ENCODE measurements around the gene OLIG1. TPM values are rescaled to one million over a fixed set of nuclear protein-coding genes. Genes with fewer than 3 reads are reported as not detected.

Gene OLIG1
- total and polyA plus RNA-seq, 2 donors (not counting 1 experiment from before 2014, with no cell fraction given): 0.33 TPM; not detected in 1

GRCh38 chr21:33096426-33096825, 26.5 kb downstream of the OLIG1 start:
- POLR2A ChIA-PET: no interaction called here
- H4K20me1 ChIP-seq (ENCODE audit: control insufficient read depth, insufficient read depth, low read length, poor library complexity, severe bottlenecking): no peaks in the 10 kb centered on the region
- intact Hi-C loops (cut with micrococcal nuclease): no loop called here
- Mint-ChIP-seq H3K9me3 (ENCODE audit: insufficient read depth) (no peaks in the 10 kb centered on the region), H3K27ac (no peak overlapping the region), H3K4me3 (no peak overlapping the region), H3K4me1 (peaks cover 1% of the 10 kb centered on the region), H3K27me3 (peaks cover 16% of the 10 kb centered on the region)
- ATAC-seq (ENCODE audit: low read depth): no peak
- peaks cover 0 to 5% of the 10 kb centered on the region in 2 donors for H3K4me1 ChIP-seq (ENCODE audit: control insufficient read depth in 2 of 2, insufficient read depth in 2 of 2, low read length in 2 of 2)
- WGBS (ENCODE audit: insufficient coverage): 0% methylated on average over 1 of the region's 5 CpGs
- H3K4me3 ChIP-seq (ENCODE audit: control extremely low read depth in 1 of 5, extremely low read depth in 1 of 5, insufficient read depth in 1 of 5, low read depth in 2 of 5, low read length in 4 of 5): no peak overlapping the region
- no peak overlapping the region for H3K9ac ChIP-seq (ENCODE audit: low read length)
- H3K27me3 ChIP-seq (replicated peaks in 1 of 4; ENCODE audit: control extremely low read depth in 1 of 4, control insufficient read depth in 3 of 4, insufficient read depth in 4 of 4, low read length in 3 of 4): peaks cover 0 to 15% (median 0%) of the 10 kb centered on the region in 4 experiments
- no peaks in the 10 kb centered on the region for H3K9me3 ChIP-seq (ENCODE audit: control extremely low read depth in 1 of 3, control insufficient read depth in 2 of 3, insufficient read depth in 1 of 3, low read length in 2 of 3)
- no peaks in the 10 kb centered on the region for H3K36me3 ChIP-seq (replicated peaks in 1 of 2; ENCODE audit: control extremely low read depth in 1 of 2, control insufficient read depth in 1 of 2, extremely low read depth in 1 of 2, insufficient read depth in 2 of 2, low read length in 1 of 2)
- CTCF ChIA-PET: no interaction called here
- no peak for DNase-seq
- H3K27ac ChIP-seq (ENCODE audit: low read length in 2 of 2): no peak overlapping the region
- TF ChIP-seq, protein P1, sequence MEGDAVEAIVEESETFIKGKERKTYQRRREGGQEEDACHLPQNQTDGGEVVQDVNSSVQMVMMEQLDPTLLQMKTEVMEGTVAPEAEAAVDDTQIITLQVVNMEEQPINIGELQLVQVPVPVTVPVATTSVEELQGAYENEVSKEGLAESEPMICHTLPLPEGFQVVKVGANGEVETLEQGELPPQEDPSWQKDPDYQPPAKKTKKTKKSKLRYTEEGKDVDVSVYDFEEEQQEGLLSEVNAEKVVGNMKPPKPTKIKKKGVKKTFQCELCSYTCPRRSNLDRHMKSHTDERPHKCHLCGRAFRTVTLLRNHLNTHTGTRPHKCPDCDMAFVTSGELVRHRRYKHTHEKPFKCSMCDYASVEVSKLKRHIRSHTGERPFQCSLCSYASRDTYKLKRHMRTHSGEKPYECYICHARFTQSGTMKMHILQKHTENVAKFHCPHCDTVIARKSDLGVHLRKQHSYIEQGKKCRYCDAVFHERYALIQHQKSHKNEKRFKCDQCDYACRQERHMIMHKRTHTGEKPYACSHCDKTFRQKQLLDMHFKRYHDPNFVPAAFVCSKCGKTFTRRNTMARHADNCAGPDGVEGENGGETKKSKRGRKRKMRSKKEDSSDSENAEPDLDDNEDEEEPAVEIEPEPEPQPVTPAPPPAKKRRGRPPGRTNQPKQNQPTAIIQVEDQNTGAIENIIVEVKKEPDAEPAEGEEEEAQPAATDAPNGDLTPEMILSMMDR (IDR thresholded peaks at IDR 0.05): no peak
- no peak for TF ChIP-seq EZH2 (IDR thresholded peaks at IDR 0.05; ENCODE audit: borderline replicate concordance, insufficient read depth, low read depth, low read length, poor library complexity, severe bottlenecking)
- no peaks in the 10 kb centered on the region for H3K79me2 ChIP-seq (ENCODE audit: control insufficient read depth, insufficient read depth, low read length)
- no peak overlapping the region for H3K4me2 ChIP-seq (replicated peaks; ENCODE audit: low read depth, low read length, poor library complexity, severe bottlenecking)
- peak overlapping the region; percentile 23 for H2AFZ ChIP-seq (ENCODE audit: insufficient read depth, low read depth, low read length, poor library complexity, severe bottlenecking)

DNA sequence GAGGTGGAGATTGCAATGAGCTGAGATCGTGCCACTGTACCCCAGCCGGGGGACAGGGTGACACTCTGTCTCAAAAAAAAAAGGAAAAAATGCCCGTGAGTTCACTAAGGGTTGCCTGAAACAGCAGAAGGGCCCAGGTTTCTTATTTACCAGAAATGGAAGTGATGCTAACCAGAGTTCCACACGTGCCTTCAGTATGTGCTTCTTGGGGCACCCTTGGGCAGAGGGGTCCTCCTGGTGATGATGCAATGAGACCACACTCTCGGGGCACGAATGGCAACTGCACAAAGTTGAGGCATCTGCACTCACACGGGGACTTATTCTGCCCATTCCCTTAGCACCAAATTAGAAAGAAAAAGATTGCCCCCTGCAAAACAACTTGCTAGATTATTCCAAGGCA, 29.2 kb downstream of the OLIG1 start:
- CTCF ChIA-PET: no interaction called here
- no peaks in the 10 kb centered on the region for H3K9me3 Mint-ChIP-seq (ENCODE audit: insufficient read depth)
- 98% methylated on average over 6 of the region's 7 CpGs for WGBS (ENCODE audit: insufficient coverage)
- H3K27ac Mint-ChIP-seq: no peak overlapping the region
- peaks cover 34% of the 10 kb centered on the region for H3K27me3 Mint-ChIP-seq
- Histone ChIP-seq H3K4me1 (ENCODE audit: control insufficient read depth in 2 of 2, insufficient read depth in 2 of 2, low read length in 2 of 2) (peaks cover 0 to 5% of the 10 kb centered on the region in 2 donors), H3K27ac (ENCODE audit: low read length in 2 of 2) (no peak overlapping the region), H3K9me3 (ENCODE audit: control extremely low read depth in 1 of 3, control insufficient read depth in 2 of 3, insufficient read depth in 1 of 3, low read length in 2 of 3) (no peaks in the 10 kb centered on the region), H3K79me2 (ENCODE audit: control insufficient read depth, insufficient read depth, low read length) (no peaks in the 10 kb centered on the region), H2AFZ (ENCODE audit: insufficient read depth, low read depth, low read length, poor library complexity, severe bottlenecking) (no peak overlapping the region), H3K36me3 (replicated peaks in 1 of 2; ENCODE audit: control extremely low read depth in 1 of 2, control insufficient read depth in 1 of 2, extremely low read depth in 1 of 2, insufficient read depth in 2 of 2, low read length in 1 of 2) (no peaks in the 10 kb centered on the region), H3K4me3 (ENCODE audit: control extremely low read depth in 1 of 5, extremely low read depth in 1 of 5, insufficient read depth in 1 of 5, low read depth in 2 of 5, low read length in 4 of 5) (no peak overlapping the region), H3K9ac (ENCODE audit: low read length) (no peak overlapping the region), H3K4me2 (replicated peaks; ENCODE audit: low read depth, low read length, poor library complexity, severe bottlenecking) (no peak overlapping the region), H4K20me1 (ENCODE audit: control insufficient read depth, insufficient read depth, low read length, poor library complexity, severe bottlenecking) (no peaks in the 10 kb centered on the region), H3K27me3 (replicated peaks in 1 of 4; ENCODE audit: control extremely low read depth in 1 of 4, control insufficient read depth in 3 of 4, insufficient read depth in 4 of 4, low read length in 3 of 4) (peaks cover 0 to 14% (median 2%) of the 10 kb centered on the region in 4 experiments)
- peaks cover 1% of the 10 kb centered on the region for H3K4me1 Mint-ChIP-seq
- TF ChIP-seq, protein P1 (IDR thresholded peaks at IDR 0.05): no peak
- no peak for TF ChIP-seq EZH2 (IDR thresholded peaks at IDR 0.05; ENCODE audit: borderline replicate concordance, insufficient read depth, low read depth, low read length, poor library complexity, severe bottlenecking)
- intact Hi-C loops (cut with micrococcal nuclease): no loop called here
- no peak overlapping the region for H3K4me3 Mint-ChIP-seq
- ATAC-seq (ENCODE audit: low read depth): no peak
- POLR2A ChIA-PET: no interaction called here
- no peak for DNase-seq

Data from B cell (primary cell).